MCF 10A (cell line): ENCODE data around the gene MED10. TPM values are rescaled to one million over a fixed set of nuclear protein-coding genes. Genes with fewer than 3 reads are reported as not detected.

Experiments used
- BruUV-seq: library from RNA; stranded (reverse); fragments of 400-500 nt; replicated peaks from 2 replicates; lab custom pipeline; 2021; lab: Mats Ljungman, UMichigan
- CTCF ChIA-PET: fragments of 300-600 bp; sonication (Branson Sonifier 250); formaldehyde crosslinking; extraction: SDS; loops from one replicate; lab custom pipeline; 2021; ENCODE audit warnings: antibody characterized with exemption, inconsistent platforms; lab: Yijun Ruan, JAX
- POLR2A ChIA-PET: fragments of 300-600, 350-650 bp; sonication (Branson Sonifier 250); formaldehyde crosslinking; extraction: SDS; loops from one replicate; lab custom pipeline; 2020; ENCODE audit warnings: antibody characterized with exemption, inconsistent platforms; lab: Yijun Ruan, JAX
- DNase-seq: peaks from one replicate; pipeline ENCODE4 v3.0.0-alpha.2; 2018; ENCODE audit not compliant: unreplicated experiment
- H3K27ac Mint-ChIP-seq: one replicate; pipeline ENCODE4 v1.8.0; 2022; ENCODE audit warnings: mild to moderate bottlenecking, low read depth, mixed read lengths; ENCODE audit not compliant: unreplicated experiment
- H3K27me3 Mint-ChIP-seq: one replicate; pipeline ENCODE4 v1.8.0; 2022; ENCODE audit warnings: mixed read lengths; ENCODE audit not compliant: insufficient read depth, unreplicated experiment
- H3K36me3 Mint-ChIP-seq: one replicate; pipeline ENCODE4 v1.8.0; 2022; ENCODE audit warnings: mild to moderate bottlenecking, moderate library complexity, mixed read lengths; ENCODE audit not compliant: insufficient read depth, unreplicated experiment
- H3K4me1 Mint-ChIP-seq: one replicate; pipeline ENCODE4 v1.8.0; 2022; ENCODE audit warnings: mixed read lengths; ENCODE audit not compliant: insufficient read depth, unreplicated experiment
- H3K4me3 Mint-ChIP-seq: one replicate; pipeline ENCODE4 v1.8.0; 2022; ENCODE audit warnings: mild to moderate bottlenecking, moderate library complexity, mixed read lengths; ENCODE audit not compliant: unreplicated experiment
- H3K9me3 Mint-ChIP-seq: one replicate; pipeline ENCODE4 v1.8.0; 2022; ENCODE audit warnings: mixed read lengths; ENCODE audit not compliant: unreplicated experiment
- intact Hi-C: fragments of 100-400 bp; cut with micrococcal nuclease; formaldehyde crosslinking; loops from 2 replicates; pipeline ENCODE4 v1.14.1; 2022
- total RNA-seq: library from RNA; stranded (reverse); gene quantifications from 2 replicates; pipeline ENCODE4 v1.2.3, GENCODE V29; 2022
- TF ChIP-seq, protein P1 (sequence below): fragments of 200-600 bp; IDR thresholded peaks from one replicate; pipeline ENCODE4 v1.8.0; 2022; ENCODE audit warnings: antibody characterized with exemption, mild to moderate bottlenecking; ENCODE audit not compliant: unreplicated experiment

The MED10 gene
- total RNA-seq, 1 experiment from 2014 or later: 85.1 TPM

- Mint-ChIP-seq H3K9me3 (no peaks in the 10 kb centered on the region), H3K27me3 (no peaks in the 10 kb centered on the region), H3K36me3 (peaks cover 6% of the 10 kb centered on the region), H3K4me1 (peaks cover 13% of the 10 kb centered on the region), H3K27ac (no peak overlapping the region), H3K4me3 (no peak overlapping the region)
- no TSS peak for BruUV-seq
- intact Hi-C loops: no loop called here
- CTCF ChIA-PET: no interaction called here
- POLR2A ChIA-PET: interaction anchor here (0.5 to 1.2 kb wide), 2 partner anchors 22 to 1537 kb away, joined by 3 to 4 read pairs; partner anchors contain the start of gene MED10
- peak; percentile 76 for DNase-seq
- TF ChIP-seq, protein P1, sequence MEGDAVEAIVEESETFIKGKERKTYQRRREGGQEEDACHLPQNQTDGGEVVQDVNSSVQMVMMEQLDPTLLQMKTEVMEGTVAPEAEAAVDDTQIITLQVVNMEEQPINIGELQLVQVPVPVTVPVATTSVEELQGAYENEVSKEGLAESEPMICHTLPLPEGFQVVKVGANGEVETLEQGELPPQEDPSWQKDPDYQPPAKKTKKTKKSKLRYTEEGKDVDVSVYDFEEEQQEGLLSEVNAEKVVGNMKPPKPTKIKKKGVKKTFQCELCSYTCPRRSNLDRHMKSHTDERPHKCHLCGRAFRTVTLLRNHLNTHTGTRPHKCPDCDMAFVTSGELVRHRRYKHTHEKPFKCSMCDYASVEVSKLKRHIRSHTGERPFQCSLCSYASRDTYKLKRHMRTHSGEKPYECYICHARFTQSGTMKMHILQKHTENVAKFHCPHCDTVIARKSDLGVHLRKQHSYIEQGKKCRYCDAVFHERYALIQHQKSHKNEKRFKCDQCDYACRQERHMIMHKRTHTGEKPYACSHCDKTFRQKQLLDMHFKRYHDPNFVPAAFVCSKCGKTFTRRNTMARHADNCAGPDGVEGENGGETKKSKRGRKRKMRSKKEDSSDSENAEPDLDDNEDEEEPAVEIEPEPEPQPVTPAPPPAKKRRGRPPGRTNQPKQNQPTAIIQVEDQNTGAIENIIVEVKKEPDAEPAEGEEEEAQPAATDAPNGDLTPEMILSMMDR: no peak
Measured at GRCh38 chr5:6399980-6400910, 21.9 kb upstream of the MED10 start.

GRCh38 chr5:6398570-6399230 lies 20.4 kb upstream of the MED10 start:
- CTCF ChIA-PET: interaction anchor here (1.8 kb wide), 1 partner anchor 90 kb away, joined by 7 read pairs; no protein-coding TSS in a partner anchor
- BruUV-seq: no TSS peak
- DNase-seq: no peak
- Mint-ChIP-seq H3K9me3 (no peaks in the 10 kb centered on the region), H3K4me1 (peaks cover 13% of the 10 kb centered on the region), H3K4me3 (no peak overlapping the region), H3K27me3 (peaks cover 9% of the 10 kb centered on the region), H3K27ac (no peak overlapping the region), H3K36me3 (peaks cover 6% of the 10 kb centered on the region)
- POLR2A ChIA-PET: no interaction called here
- intact Hi-C loops: no loop called here
- TF ChIP-seq, protein P1: no peak

DNA sequence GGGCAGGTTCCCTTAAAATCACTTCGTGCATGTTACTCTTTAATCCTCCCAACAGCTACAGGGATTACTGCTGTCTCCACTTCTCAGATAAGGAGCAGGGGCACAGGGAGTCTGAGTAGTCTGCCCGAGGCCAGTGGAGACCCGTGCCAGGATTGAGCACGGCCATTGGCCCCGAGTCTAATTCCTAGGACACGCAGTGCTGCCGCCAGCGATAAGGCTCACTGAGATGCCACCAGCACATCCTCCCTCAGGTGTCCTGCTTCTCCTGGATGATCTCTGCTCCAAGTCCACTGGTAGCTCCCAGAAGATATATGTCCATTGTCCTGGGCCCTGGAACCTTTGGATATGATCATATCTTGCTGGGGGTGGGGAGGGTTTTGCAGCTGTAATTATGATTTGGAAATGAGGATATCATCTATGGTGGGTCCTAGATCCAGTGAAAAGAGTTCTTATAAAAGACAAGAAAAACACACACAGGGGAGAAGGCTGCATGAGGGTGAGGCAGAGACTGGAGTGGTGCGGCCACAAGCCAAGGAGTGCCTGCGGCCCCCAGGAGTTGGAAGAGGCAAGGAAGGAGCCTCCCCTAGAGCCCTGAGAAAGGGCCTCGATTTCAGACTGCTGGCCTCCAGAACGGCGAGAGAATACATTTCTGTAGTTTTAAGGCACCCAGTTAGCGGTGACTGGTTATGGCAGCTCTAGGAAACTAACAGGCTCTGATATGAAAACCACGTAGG lies 19.4 kb upstream of the MED10 start:
- Mint-ChIP-seq H3K27ac (no peak overlapping the region), H3K4me1 (peaks cover 13% of the 10 kb centered on the region), H3K36me3 (no peaks in the 10 kb centered on the region), H3K4me3 (no peak overlapping the region), H3K27me3 (peaks cover 19% of the 10 kb centered on the region), H3K9me3 (no peaks in the 10 kb centered on the region)
- BruUV-seq: no TSS peak
- TF ChIP-seq, protein P1: no peak
- intact Hi-C loops: no loop called here
- DNase-seq: no peak
- ChIA-PET CTCF (interaction anchor here (1.8 kb wide), 1 partner anchor 91 kb away, joined by 7 read pairs; no protein-coding TSS in a partner anchor), POLR2A (no interaction called here)
